Neural cell (in vitro differentiated cells): ENCODE measurements around the gene SWAP70.

Experiments
- EP300 ChIP-seq: fragments of 450-650 bp; conservative IDR thresholded peaks from 2 replicates; pipeline ENCODE4 v1.6.1; 2014; ENCODE audit warnings: antibody characterized with exemption, mild to moderate bottlenecking, moderate library complexity; ENCODE audit not compliant: poor library complexity, severe bottlenecking
- EZH2 ChIP-seq: fragments of 200-600, 300-800 bp; shearing (Covaris generic), sonication (generic); IDR thresholded peaks from 2 replicates; pipeline ENCODE4 v1.6.1; 2014; ENCODE audit warnings: antibody characterized with exemption, low read length, borderline replicate concordance, mild to moderate bottlenecking; ENCODE audit not compliant: insufficient read depth, poor library complexity, severe bottlenecking
- TAF1 ChIP-seq: IDR thresholded peaks from 2 replicates; pipeline ENCODE4 v1.6.1; 2012; ENCODE audit warnings: low read depth
- TF ChIP-seq, protein P1 (sequence below): fragments of 450-650 bp; IDR thresholded peaks from 2 replicates; pipeline ENCODE4 v1.5.1; 2014; ENCODE audit warnings: antibody characterized with exemption, mild to moderate bottlenecking, moderate library complexity; ENCODE audit not compliant: poor library complexity, severe bottlenecking
- TF ChIP-seq, protein P2 (sequence below): IDR thresholded peaks from 2 replicates; pipeline ENCODE4 v1.6.1; 2012; ENCODE audit warnings: borderline replicate concordance

DNA sequence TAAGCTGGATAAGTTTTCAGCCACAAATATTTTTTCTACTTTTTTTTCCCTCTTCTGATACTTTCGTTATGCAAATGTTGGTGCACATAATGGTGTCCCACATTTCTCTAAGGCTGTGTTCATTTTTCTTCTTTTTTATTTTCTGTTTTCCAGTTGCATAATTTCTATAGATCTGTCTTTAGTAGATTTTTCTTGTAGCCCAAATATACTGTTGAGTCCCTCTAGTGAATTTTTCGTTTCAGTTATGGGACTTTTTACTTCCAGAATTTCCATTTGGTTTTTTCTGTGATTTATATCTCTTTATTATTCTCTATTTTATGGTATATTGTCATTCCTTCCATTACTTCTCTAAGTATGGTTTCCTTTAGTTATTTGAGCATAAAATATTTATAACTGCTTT is 72.0 kb downstream of the SWAP70 start:
- TF ChIP-seq, protein P1, sequence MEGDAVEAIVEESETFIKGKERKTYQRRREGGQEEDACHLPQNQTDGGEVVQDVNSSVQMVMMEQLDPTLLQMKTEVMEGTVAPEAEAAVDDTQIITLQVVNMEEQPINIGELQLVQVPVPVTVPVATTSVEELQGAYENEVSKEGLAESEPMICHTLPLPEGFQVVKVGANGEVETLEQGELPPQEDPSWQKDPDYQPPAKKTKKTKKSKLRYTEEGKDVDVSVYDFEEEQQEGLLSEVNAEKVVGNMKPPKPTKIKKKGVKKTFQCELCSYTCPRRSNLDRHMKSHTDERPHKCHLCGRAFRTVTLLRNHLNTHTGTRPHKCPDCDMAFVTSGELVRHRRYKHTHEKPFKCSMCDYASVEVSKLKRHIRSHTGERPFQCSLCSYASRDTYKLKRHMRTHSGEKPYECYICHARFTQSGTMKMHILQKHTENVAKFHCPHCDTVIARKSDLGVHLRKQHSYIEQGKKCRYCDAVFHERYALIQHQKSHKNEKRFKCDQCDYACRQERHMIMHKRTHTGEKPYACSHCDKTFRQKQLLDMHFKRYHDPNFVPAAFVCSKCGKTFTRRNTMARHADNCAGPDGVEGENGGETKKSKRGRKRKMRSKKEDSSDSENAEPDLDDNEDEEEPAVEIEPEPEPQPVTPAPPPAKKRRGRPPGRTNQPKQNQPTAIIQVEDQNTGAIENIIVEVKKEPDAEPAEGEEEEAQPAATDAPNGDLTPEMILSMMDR, result no peak
- TF ChIP-seq EP300, result no peak
- TF ChIP-seq TAF1, result no peak
- TF ChIP-seq, protein P2, sequence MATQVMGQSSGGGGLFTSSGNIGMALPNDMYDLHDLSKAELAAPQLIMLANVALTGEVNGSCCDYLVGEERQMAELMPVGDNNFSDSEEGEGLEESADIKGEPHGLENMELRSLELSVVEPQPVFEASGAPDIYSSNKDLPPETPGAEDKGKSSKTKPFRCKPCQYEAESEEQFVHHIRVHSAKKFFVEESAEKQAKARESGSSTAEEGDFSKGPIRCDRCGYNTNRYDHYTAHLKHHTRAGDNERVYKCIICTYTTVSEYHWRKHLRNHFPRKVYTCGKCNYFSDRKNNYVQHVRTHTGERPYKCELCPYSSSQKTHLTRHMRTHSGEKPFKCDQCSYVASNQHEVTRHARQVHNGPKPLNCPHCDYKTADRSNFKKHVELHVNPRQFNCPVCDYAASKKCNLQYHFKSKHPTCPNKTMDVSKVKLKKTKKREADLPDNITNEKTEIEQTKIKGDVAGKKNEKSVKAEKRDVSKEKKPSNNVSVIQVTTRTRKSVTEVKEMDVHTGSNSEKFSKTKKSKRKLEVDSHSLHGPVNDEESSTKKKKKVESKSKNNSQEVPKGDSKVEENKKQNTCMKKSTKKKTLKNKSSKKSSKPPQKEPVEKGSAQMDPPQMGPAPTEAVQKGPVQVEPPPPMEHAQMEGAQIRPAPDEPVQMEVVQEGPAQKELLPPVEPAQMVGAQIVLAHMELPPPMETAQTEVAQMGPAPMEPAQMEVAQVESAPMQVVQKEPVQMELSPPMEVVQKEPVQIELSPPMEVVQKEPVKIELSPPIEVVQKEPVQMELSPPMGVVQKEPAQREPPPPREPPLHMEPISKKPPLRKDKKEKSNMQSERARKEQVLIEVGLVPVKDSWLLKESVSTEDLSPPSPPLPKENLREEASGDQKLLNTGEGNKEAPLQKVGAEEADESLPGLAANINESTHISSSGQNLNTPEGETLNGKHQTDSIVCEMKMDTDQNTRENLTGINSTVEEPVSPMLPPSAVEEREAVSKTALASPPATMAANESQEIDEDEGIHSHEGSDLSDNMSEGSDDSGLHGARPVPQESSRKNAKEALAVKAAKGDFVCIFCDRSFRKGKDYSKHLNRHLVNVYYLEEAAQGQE, result no peak
- TF ChIP-seq EZH2, result no peak
